Esophagus squamous epithelium (tissue), 4 donors: Measurements from ENCODE around the gene BCL10.

Experiments
- POLR2A ChIP-seq, 4 donors: fragments of 450-650 bp; IDR thresholded peaks; one replicate each; pipeline ENCODE4 v1.6.1; 2017; ENCODE audit warnings: antibody characterized with exemption in 4 of 4, mild to moderate bottlenecking in 4 of 4, moderate library complexity in 3 of 4
- TF ChIP-seq, protein P1 (sequence below), 6 experiments: fragments of 450-650 bp in 4 of 6; fragments of 200-600 bp in 2 of 6; sonication (generic) in 2 of 6; IDR thresholded peaks; one replicate each; pipeline ENCODE4 v1.5.1; 2016 to 2019; ENCODE audit warnings: antibody characterized with exemption in 6 of 6, mild to moderate bottlenecking in 4 of 6, moderate library complexity in 4 of 6

- TF ChIP-seq, protein P1, sequence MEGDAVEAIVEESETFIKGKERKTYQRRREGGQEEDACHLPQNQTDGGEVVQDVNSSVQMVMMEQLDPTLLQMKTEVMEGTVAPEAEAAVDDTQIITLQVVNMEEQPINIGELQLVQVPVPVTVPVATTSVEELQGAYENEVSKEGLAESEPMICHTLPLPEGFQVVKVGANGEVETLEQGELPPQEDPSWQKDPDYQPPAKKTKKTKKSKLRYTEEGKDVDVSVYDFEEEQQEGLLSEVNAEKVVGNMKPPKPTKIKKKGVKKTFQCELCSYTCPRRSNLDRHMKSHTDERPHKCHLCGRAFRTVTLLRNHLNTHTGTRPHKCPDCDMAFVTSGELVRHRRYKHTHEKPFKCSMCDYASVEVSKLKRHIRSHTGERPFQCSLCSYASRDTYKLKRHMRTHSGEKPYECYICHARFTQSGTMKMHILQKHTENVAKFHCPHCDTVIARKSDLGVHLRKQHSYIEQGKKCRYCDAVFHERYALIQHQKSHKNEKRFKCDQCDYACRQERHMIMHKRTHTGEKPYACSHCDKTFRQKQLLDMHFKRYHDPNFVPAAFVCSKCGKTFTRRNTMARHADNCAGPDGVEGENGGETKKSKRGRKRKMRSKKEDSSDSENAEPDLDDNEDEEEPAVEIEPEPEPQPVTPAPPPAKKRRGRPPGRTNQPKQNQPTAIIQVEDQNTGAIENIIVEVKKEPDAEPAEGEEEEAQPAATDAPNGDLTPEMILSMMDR (IDR thresholded peaks at IDR 0.05) = no peak
- no peak for TF ChIP-seq POLR2A (IDR thresholded peaks at IDR 0.05)
Measured at GRCh38 chr1:85216697-85217096, 59.7 kb downstream of the BCL10 start.
